Measurements from ENCODE around the gene TAS2R1.

TAS2R1 gene

GRCh38 chr5:9630251-9630650, at the start of gene TAS2R1:
Gene TAS2R1 (minus strand): TSS chr5:9630351. CDS start chr5:9630032, 319 bp downstream.
- TF ChIP-seq EP300 (IDR thresholded peaks at IDR 0.05; ENCODE audit: borderline replicate concordance) (no peak), REST (IDR thresholded peaks at IDR 0.05; ENCODE audit: low read depth) (no peak), TEAD4 (IDR thresholded peaks at IDR 0.05) (no peak), ZBTB7A (IDR thresholded peaks at IDR 0.05; ENCODE audit: low read depth) (no peak), NFIC (IDR thresholded peaks at IDR 0.05) (no peak), FOXM1 (IDR thresholded peaks at IDR 0.05; ENCODE audit: borderline replicate concordance, low read depth) (no peak), MAX (IDR thresholded peaks at IDR 0.05) (no peak), YY1 (IDR thresholded peaks at IDR 0.05; ENCODE audit: low read depth) (no peak), RAD21 (IDR thresholded peaks at IDR 0.05; ENCODE audit: low read depth) (no peak), USF1 (IDR thresholded peaks at IDR 0.05) (no peak), TAF1 (IDR thresholded peaks at IDR 0.05; ENCODE audit: low read depth) (no peak), EGR1 (IDR thresholded peaks at IDR 0.05) (no peak), TCF12 (IDR thresholded peaks at IDR 0.05; ENCODE audit: low read depth) (no peak), CREB1 (IDR thresholded peaks at IDR 0.05; ENCODE audit: low read depth) (no peak), CEBPB (IDR thresholded peaks at IDR 0.05) (no peak)

- no peak for TF ChIP-seq FOXM1 (IDR thresholded peaks at IDR 0.05; ENCODE audit: borderline replicate concordance, low read depth)
- no peak for TF ChIP-seq YY1 (IDR thresholded peaks at IDR 0.05; ENCODE audit: low read depth)
- TF ChIP-seq EGR1 (IDR thresholded peaks at IDR 0.05): no peak
- TF ChIP-seq CREB1 (IDR thresholded peaks at IDR 0.05; ENCODE audit: low read depth): no peak
- TF ChIP-seq RAD21 (IDR thresholded peaks at IDR 0.05; ENCODE audit: low read depth): no peak
- TF ChIP-seq USF1 (IDR thresholded peaks at IDR 0.05): no peak
- TF ChIP-seq REST (IDR thresholded peaks at IDR 0.05; ENCODE audit: low read depth): no peak
- no peak for TF ChIP-seq TEAD4 (IDR thresholded peaks at IDR 0.05)
- no peak for TF ChIP-seq TAF1 (IDR thresholded peaks at IDR 0.05; ENCODE audit: low read depth)
- TF ChIP-seq MAX (IDR thresholded peaks at IDR 0.05): no peak
- no peak for TF ChIP-seq EP300 (IDR thresholded peaks at IDR 0.05; ENCODE audit: borderline replicate concordance)
- TF ChIP-seq CEBPB (IDR thresholded peaks at IDR 0.05): no peak
- no peak for TF ChIP-seq NFIC (IDR thresholded peaks at IDR 0.05)
- TF ChIP-seq ZBTB7A (IDR thresholded peaks at IDR 0.05; ENCODE audit: low read depth): no peak
- TF ChIP-seq TCF12 (IDR thresholded peaks at IDR 0.05; ENCODE audit: low read depth): no peak
Measured at GRCh38 chr5:9670371-9670770, 40.2 kb upstream of the TAS2R1 start.

GRCh38 chr5:9667906-9668305, 37.8 kb upstream of the TAS2R1 start:
- TF ChIP-seq TEAD4 (IDR thresholded peaks at IDR 0.05) (no peak), REST (IDR thresholded peaks at IDR 0.05; ENCODE audit: low read depth) (no peak), EP300 (IDR thresholded peaks at IDR 0.05; ENCODE audit: borderline replicate concordance) (no peak), CEBPB (IDR thresholded peaks at IDR 0.05) (no peak), ZBTB7A (IDR thresholded peaks at IDR 0.05; ENCODE audit: low read depth) (no peak), CREB1 (IDR thresholded peaks at IDR 0.05; ENCODE audit: low read depth) (no peak), FOXM1 (IDR thresholded peaks at IDR 0.05; ENCODE audit: borderline replicate concordance, low read depth) (no peak), MAX (IDR thresholded peaks at IDR 0.05) (no peak), YY1 (IDR thresholded peaks at IDR 0.05; ENCODE audit: low read depth) (no peak)

GRCh38 chr5:9663891-9664290, 33.7 kb upstream of the TAS2R1 start:
- TF ChIP-seq TEAD4 (IDR thresholded peaks at IDR 0.05): no peak
- TF ChIP-seq FOXM1 (IDR thresholded peaks at IDR 0.05; ENCODE audit: borderline replicate concordance, low read depth): no peak
- TF ChIP-seq REST (IDR thresholded peaks at IDR 0.05; ENCODE audit: low read depth): no peak
